A673 (cell line): ENCODE results near the gene TJP1. TPM values are rescaled to one million over a fixed set of nuclear protein-coding genes. Genes with fewer than 3 reads are reported as not detected.

Experiments
- BruUV-seq: library from RNA; stranded (reverse); fragments of 400-500 nt; replicated peaks from 2 replicates; lab custom pipeline; 2021; lab: Mats Ljungman, UMichigan
- CTCF ChIA-PET: fragments of 300-600 bp; sonication (Branson Sonifier 250); formaldehyde crosslinking; loops from one replicate; lab custom pipeline; 2022; ENCODE audit warnings: antibody characterized with exemption; lab: Charles Lee
- POLR2A ChIA-PET: fragments of 300-600 bp; sonication (Branson Sonifier 250); formaldehyde crosslinking; loops from one replicate; lab custom pipeline; 2022; ENCODE audit warnings: antibody characterized with exemption; ENCODE audit not compliant: low non-redundant PET; lab: Charles Lee
- DNase-seq: peaks from one replicate; pipeline ENCODE4 v3.0.0-alpha.2; 2015; ENCODE audit warnings: low spot score
- H3K27ac ChIP-seq: fragments of 200-600 bp; sonication (generic); 2 replicates; pipeline ENCODE4 v1.5.1; 2016; ENCODE audit warnings: mixed run types, low read depth, mild to moderate bottlenecking, mixed read lengths, antibody characterized with exemption, low read length; ENCODE audit not compliant: poor library complexity, severe bottlenecking
- H3K27me3 ChIP-seq: fragments of 200-600 bp; sonication (generic); replicated peaks from 2 replicates; pipeline ENCODE4 v1.6.1; 2017; ENCODE audit warnings: mixed run types, low read depth, mild to moderate bottlenecking, mixed read lengths, antibody characterized with exemption, low read length; ENCODE audit not compliant: insufficient read depth, poor library complexity
- H3K36me3 ChIP-seq: fragments of 200-600 bp; sonication (generic); 2 replicates; pipeline ENCODE4 v1.6.1; 2016; ENCODE audit warnings: mixed run types, mild to moderate bottlenecking, mixed read lengths, antibody characterized with exemption, low read length; ENCODE audit not compliant: insufficient read depth, poor library complexity, severe bottlenecking
- H3K4me1 ChIP-seq: fragments of 200-600 bp; sonication (generic); 2 replicates; pipeline ENCODE4 v1.6.1; 2017; ENCODE audit warnings: mixed run types, mild to moderate bottlenecking, mixed read lengths, antibody characterized with exemption, low read length; ENCODE audit not compliant: insufficient read depth, poor library complexity, severe bottlenecking
- H3K4me3 ChIP-seq: fragments of 200-600 bp; sonication (generic); 2 replicates; pipeline ENCODE4 v1.5.1; 2016; ENCODE audit warnings: low read depth, mixed run types, mild to moderate bottlenecking, mixed read lengths, low read length; ENCODE audit not compliant: poor library complexity, severe bottlenecking
- H3K9me3 ChIP-seq: fragments of 200-600 bp; sonication (generic); 2 replicates; pipeline ENCODE4 v1.6.1; 2016; ENCODE audit warnings: mixed run types, low read depth, mild to moderate bottlenecking, mixed read lengths, antibody characterized with exemption, low read length; ENCODE audit not compliant: poor library complexity, severe bottlenecking
- CTCF ChIP-seq: fragments of 300-800, 200-600 bp; sonication (generic); conservative IDR thresholded peaks from 2 replicates; pipeline ENCODE4 v1.5.1; 2017; ENCODE audit warnings: low read depth, mild to moderate bottlenecking, antibody characterized with exemption, low read length, moderate library complexity, mixed read lengths
- EZH2 ChIP-seq: fragments of 200-600 bp; sonication (generic); IDR thresholded peaks from 2 replicates; pipeline ENCODE4 v1.6.1; 2017; ENCODE audit warnings: borderline replicate concordance, low read depth, mild to moderate bottlenecking, mixed read lengths, antibody characterized with exemption, low read length; ENCODE audit not compliant: poor library complexity, severe bottlenecking
- intact Hi-C: fragments of 100-400 bp; cut with micrococcal nuclease; formaldehyde crosslinking; loops from one replicate; pipeline ENCODE4 v1.10.0; 2022; ENCODE audit not compliant: unreplicated experiment
- total RNA-seq: library from RNA; stranded (reverse); gene quantifications from 2 replicates; pipeline ENCODE4 v1.2.3, GENCODE V29; 2021

Gene TJP1
- total RNA-seq, 1 experiment from 2014 or later: 34.7 TPM

DNA sequence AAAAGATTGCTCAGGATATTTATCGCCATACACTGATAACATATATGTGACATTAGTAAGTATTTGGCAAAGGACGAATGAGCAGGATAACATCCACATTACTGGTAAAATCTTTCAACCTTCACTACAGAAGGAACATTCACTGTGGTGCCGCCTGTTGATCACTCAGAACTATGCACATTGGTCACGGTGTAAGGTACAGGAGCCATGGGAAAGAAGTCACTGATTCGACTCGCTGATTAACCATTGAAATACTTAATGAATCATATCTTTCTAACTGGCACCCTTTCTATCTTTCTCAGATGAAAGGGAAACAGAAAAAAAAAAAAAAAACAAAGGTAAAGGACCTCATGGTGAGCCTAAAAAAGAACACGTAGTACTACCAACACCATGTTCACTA is 68.8 kb downstream of the TJP1 start:
- intact Hi-C loops: no loop called here
- no TSS peak for BruUV-seq
- ChIA-PET POLR2A (no interaction called here), CTCF (no interaction called here)
- no peak for TF ChIP-seq CTCF
- TF ChIP-seq EZH2: no peak
- Histone ChIP-seq H3K4me3 (no peak overlapping the region), H3K27me3 (no peaks in the 10 kb centered on the region), H3K9me3 (no peaks in the 10 kb centered on the region), H3K36me3 (no peaks in the 10 kb centered on the region), H3K27ac (no peak overlapping the region), H3K4me1 (peaks cover 4% of the 10 kb centered on the region)
- DNase-seq: no peak

- Histone ChIP-seq H3K36me3 (no peaks in the 10 kb centered on the region), H3K9me3 (no peaks in the 10 kb centered on the region), H3K4me3 (no peak overlapping the region), H3K27ac (no peak overlapping the region), H3K27me3 (no peaks in the 10 kb centered on the region), H3K4me1 (no peaks in the 10 kb centered on the region)
- BruUV-seq: no TSS peak
- ChIA-PET POLR2A (interaction anchor here (0.6 kb wide), 1 partner anchor 1719 kb away, joined by 3 read pairs; no protein-coding TSS in a partner anchor), CTCF (no interaction called here)
- DNase-seq: no peak
- no peak for TF ChIP-seq EZH2
- no peak for TF ChIP-seq CTCF
- intact Hi-C loops: loop anchor here (2.0 kb wide), 1 partner anchor 168 kb away; no protein-coding TSS in a partner anchor
These were observed 71.5 kb downstream of the TJP1 start for GRCh38 chr15:29750754-29751153.

- no peak for TF ChIP-seq EZH2
- TF ChIP-seq CTCF: no peak
- intact Hi-C loops: loop anchor here (2.0 kb wide), 2 partner anchors 169 to 175 kb away; no protein-coding TSS in a partner anchor
These were observed 72.7 kb downstream of the TJP1 start for GRCh38 chr15:29749365-29750086.

More at GRCh38 chr15:29749365-29750086, 72.7 kb downstream of the TJP1 start:
- Histone ChIP-seq H3K4me3 (no peak overlapping the region), H3K27ac (no peak overlapping the region), H3K9me3 (no peaks in the 10 kb centered on the region), H3K27me3 (no peaks in the 10 kb centered on the region), H3K36me3 (no peaks in the 10 kb centered on the region), H3K4me1 (no peaks in the 10 kb centered on the region)
- ChIA-PET CTCF (interaction anchor here (2.2 kb wide), 1 partner anchor 176 kb away, joined by 42 read pairs; no protein-coding TSS in a partner anchor), POLR2A (no interaction called here)
- BruUV-seq: no TSS peak
- DNase-seq: peak; percentile 4
